Testis (tissue), 2 donors: ENCODE measurements around the gene NAB2.

Experiments
- CTCF ChIP-seq, 3 experiments: fragments of 450-650 bp in 2 of 3; fragments of 200-600 bp in 1 of 3; sonication (generic) in 1 of 3; IDR thresholded peaks; one replicate each; pipeline ENCODE4 v1.5.1; 2016 to 2019; ENCODE audit warnings: antibody characterized with exemption in 3 of 3, mild to moderate bottlenecking in 2 of 3, moderate library complexity in 1 of 3
- POLR2A ChIP-seq: fragments of 450-650 bp; IDR thresholded peaks from one replicate; pipeline ENCODE4 v1.6.1; 2017; ENCODE audit warnings: antibody characterized with exemption, mild to moderate bottlenecking, moderate library complexity

GRCh38 chr12:57086493-57087009 is 2.4 kb upstream of the NAB2 start:
- TF ChIP-seq CTCF (IDR thresholded peaks at IDR 0.05) = peak in 1 of 3 experiments; percentile 8
- no peak for TF ChIP-seq POLR2A
